Body of pancreas (tissue), 4 donors: ENCODE results near the gene PTDSS2. TPM values are rescaled to one million over a fixed set of nuclear protein-coding genes. Genes with fewer than 3 reads are reported as not detected.

Source experiments
- ATAC-seq: fragments of 150-250 bp; one replicate; pipeline ENCODE4 v1.9.1; 2016
- DNase-seq, 4 donors: peaks; one replicate each; pipeline ENCODE4 v3.0.0-alpha.2; 2019
- H3K27ac ChIP-seq, 4 donors: fragments of 200-600 bp; sonication (generic); 1 replicate in 3 of 4; 2 replicates in 1 of 4; pipeline versions ENCODE4 v1.5.1 to v1.6.1; 2016 to 2019; ENCODE audit warnings: mild to moderate bottlenecking in 1 of 4, mixed read lengths in 1 of 4, moderate library complexity in 1 of 4
- H3K27me3 ChIP-seq, 2 donors: fragments of 200-600 bp; sonication (generic); one replicate each; pipeline ENCODE4 v1.6.0; 2016; ENCODE audit warnings: mild to moderate bottlenecking in 1 of 2
- H3K36me3 ChIP-seq, 2 donors: fragments of 200-600 bp; sonication (generic); replicated peaks in 1 of 2; 2 replicates each; pipeline ENCODE4 v1.5.1; 2016; ENCODE audit warnings: low read depth in 2 of 2; ENCODE audit not compliant: insufficient read depth in 1 of 2
- H3K4me1 ChIP-seq: fragments of 200-600 bp; sonication (generic); one replicate; pipeline ENCODE4 v1.6.0; 2016
- H3K4me3 ChIP-seq, 2 donors: fragments of 200-600 bp; sonication (generic); 1 replicate in 1 of 2; 2 replicates in 1 of 2; pipeline ENCODE4 v1.5.1; 2016 to 2019
- H3K9me3 ChIP-seq, 3 donors: fragments of 200-600 bp; sonication (generic); 1 replicate in 2 of 3; 2 replicates in 1 of 3; pipeline ENCODE4 v1.5.1; 2016
- POLR2A ChIP-seq, 3 donors: fragments of 450-650 bp; IDR thresholded peaks; one replicate each; pipeline ENCODE4 v1.6.1; 2016; ENCODE audit warnings: antibody characterized with exemption in 3 of 3, mild to moderate bottlenecking in 2 of 3
- WGBS, 2 donors: methylation state at CpG; one replicate each; pipeline ENCODE4 v1.1.5; 2017; 5-methylcytosine and 5-hydroxymethylcytosine counted together
- intact Hi-C: fragments of 100-400 bp; cut with DNase I; formaldehyde crosslinking; loops from one replicate; pipeline ENCODE4 v1.15.1; 2023
- total RNA-seq, 2 donors: library from RNA; depleted of rRNA; stranded (reverse); fragments of >200 nt; gene quantifications; one replicate each; pipeline ENCODE4 v1.1.0, GENCODE V29; 2016
- TF ChIP-seq, protein P1 (sequence below), 7 experiments: fragments of 450-650 bp in 4 of 7; fragments of 200-600 bp in 3 of 7; sonication (generic) in 3 of 7; IDR thresholded peaks; one replicate each; pipeline ENCODE4 v1.5.1; 2016 to 2019; ENCODE audit warnings: antibody characterized with exemption in 7 of 7

Gene PTDSS2
- total RNA-seq, 2 donors from 2014 or later = 17.4 to 93.3 TPM

DNA sequence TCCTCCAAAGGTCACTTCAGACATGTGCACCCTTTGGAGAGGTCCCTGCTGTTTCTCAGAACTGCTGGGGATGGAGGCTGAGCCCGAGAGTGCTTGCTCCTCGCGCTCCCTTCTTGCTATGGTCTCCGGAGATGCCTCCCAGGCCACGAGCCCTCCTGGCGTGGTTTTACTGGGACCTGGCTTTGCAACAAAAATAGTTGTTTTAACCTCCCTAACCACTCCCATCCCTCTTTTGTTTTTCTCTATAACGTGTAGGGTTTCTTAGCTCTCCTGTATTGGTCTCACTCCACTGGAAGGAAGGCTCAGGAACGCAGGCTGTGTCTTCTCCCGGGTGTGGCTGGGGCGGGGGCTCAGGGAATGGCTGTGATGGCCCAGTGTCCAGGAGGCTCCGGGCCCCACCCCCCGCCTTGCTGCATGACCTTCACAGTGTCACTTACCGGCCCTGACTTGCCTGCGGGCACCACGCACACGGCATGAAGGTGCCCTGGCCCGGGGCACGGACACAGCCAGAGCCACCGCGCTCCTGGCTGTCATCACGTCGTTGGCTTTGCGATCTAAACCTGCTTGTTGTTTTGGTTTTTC, 5.6 kb downstream of the PTDSS2 start:
- WGBS, 2 donors = 84 to 85% methylated on average over 22 to 23 of the region's 23 CpGs
- Histone ChIP-seq H3K27me3 (no peaks in the 10 kb centered on the region), H3K4me3 (no peak overlapping the region), H3K9me3 (no peaks in the 10 kb centered on the region), H3K4me1 (peaks cover 15% of the 10 kb centered on the region), H3K36me3 (peaks cover 0 to 7% of the 10 kb centered on the region in 2 donors), H3K27ac (no peak overlapping the region)
- DNase-seq = no peak
- intact Hi-C loops = no loop called here
- TF ChIP-seq POLR2A (IDR thresholded peaks at IDR 0.05) = no peak
- TF ChIP-seq, protein P1, sequence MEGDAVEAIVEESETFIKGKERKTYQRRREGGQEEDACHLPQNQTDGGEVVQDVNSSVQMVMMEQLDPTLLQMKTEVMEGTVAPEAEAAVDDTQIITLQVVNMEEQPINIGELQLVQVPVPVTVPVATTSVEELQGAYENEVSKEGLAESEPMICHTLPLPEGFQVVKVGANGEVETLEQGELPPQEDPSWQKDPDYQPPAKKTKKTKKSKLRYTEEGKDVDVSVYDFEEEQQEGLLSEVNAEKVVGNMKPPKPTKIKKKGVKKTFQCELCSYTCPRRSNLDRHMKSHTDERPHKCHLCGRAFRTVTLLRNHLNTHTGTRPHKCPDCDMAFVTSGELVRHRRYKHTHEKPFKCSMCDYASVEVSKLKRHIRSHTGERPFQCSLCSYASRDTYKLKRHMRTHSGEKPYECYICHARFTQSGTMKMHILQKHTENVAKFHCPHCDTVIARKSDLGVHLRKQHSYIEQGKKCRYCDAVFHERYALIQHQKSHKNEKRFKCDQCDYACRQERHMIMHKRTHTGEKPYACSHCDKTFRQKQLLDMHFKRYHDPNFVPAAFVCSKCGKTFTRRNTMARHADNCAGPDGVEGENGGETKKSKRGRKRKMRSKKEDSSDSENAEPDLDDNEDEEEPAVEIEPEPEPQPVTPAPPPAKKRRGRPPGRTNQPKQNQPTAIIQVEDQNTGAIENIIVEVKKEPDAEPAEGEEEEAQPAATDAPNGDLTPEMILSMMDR (IDR thresholded peaks at IDR 0.05) = no peak
- no peak for ATAC-seq

DNA sequence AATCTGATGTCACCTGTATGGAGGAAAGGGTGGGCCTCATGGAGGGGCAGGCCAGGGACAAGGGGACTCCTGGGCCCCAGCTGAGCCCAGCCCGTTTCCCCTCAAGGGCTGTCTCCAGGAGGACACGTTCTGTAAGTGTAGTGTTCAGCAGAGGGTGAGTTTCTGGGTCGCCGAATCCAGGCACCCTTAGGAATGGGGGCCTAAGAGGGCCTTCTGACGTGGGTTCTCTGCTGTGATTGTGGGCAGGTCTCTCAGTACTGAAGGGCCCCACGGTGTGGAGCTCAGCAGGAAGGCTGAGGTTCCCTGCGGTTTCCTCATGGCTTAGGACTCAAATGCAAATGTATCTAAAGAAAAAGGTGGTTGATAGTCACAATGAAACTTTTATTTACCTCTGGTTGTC, 6.5 kb downstream of the PTDSS2 start:
- H3K4me3 ChIP-seq = no peak overlapping the region
- no peak for ATAC-seq

DNA sequence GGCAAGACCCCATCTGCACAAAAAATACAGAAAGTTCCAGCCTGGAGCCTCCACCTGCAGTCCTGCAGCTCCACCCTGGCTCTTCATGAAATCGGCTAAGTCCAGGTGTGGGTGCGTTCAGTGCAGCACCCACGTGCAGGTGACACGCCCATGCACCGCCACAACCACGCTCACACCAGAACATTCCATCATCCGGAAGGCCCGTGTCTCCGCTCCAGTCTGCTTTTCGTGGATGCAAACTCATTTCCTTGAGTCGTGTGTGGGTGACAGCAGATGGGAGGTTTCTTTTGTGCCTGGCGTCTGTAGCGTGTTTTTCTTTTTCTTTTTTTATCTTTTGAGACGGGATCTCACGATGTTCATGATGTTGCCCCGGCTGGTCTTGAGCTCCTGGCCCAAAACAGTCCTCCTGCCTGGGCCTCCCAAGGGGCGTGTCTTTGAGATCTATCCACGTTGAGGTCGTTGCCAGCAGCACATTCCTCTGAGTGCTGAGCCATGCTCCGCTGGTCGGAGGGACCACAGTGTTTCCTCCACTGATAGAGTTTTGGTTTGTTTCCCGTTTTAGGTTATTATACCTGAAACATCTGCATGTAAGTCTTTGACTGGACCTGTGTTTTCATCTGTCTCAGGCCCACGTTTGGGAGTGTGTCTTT, 7.2 kb downstream of the PTDSS2 start:
- TF ChIP-seq, protein P1 (IDR thresholded peaks at IDR 0.05) = no peak
- TF ChIP-seq POLR2A (IDR thresholded peaks at IDR 0.05) = no peak
- Histone ChIP-seq H3K27ac (no peak overlapping the region), H3K4me3 (no peak overlapping the region), H3K9me3 (no peaks in the 10 kb centered on the region), H3K4me1 (no peaks in the 10 kb centered on the region), H3K36me3 (peaks cover 0 to 7% of the 10 kb centered on the region in 2 donors), H3K27me3 (no peaks in the 10 kb centered on the region)
- WGBS, 2 donors = 67 to 84% methylated on average over 23 of the region's 23 CpGs
- no peak for DNase-seq
- intact Hi-C loops = no loop called here
- no peak for ATAC-seq

More for the DNA sequence above, 6.5 kb downstream of the PTDSS2 start:
- intact Hi-C loops = no loop called here
- Histone ChIP-seq H3K9me3 (no peaks in the 10 kb centered on the region), H3K4me1 (peaks cover 7% of the 10 kb centered on the region), H3K36me3 (peaks cover 0 to 7% of the 10 kb centered on the region in 2 donors), H3K27ac (no peak overlapping the region), H3K27me3 (no peaks in the 10 kb centered on the region)
- TF ChIP-seq POLR2A (IDR thresholded peaks at IDR 0.05) = no peak
- TF ChIP-seq, protein P1 (IDR thresholded peaks at IDR 0.05) = no peak
- 70 to 74% methylated on average over 5 to 7 of the region's 7 CpGs for WGBS, 2 donors
- no peak for DNase-seq

DNA sequence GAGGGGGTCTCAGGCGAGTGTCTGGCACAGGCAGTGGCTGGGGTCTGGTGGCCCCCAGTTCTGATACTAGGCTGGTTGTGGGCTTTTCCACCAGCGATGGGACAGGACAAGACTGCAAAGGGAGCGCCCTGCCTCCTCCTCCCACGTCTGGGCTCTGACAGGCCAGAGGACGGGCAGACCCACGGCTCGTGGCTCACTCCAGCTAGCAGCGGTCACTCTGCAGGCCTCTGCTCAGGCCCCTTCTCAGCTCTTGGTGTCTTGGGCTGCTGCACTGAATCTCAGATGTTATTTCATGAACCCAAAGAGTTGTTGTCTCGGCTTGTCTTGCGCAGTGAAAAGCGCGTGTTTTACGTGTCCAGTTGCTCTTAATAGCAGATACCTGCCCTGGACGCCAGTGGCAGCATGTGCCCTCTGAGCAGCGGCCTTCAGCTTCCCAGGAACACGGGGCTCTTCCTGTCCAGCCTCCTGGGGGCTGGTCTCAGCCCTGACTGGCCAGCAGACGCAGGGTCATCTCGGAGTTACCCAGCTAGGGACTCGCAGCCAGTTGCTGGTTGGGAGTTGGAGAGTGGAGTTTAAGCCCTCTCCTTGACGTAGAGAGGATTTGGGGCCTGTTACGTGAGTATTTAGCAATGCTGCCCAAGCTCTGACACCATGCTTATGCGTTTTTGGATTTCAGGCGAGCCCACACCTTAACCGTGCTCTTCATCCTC, 9.6 kb downstream of the PTDSS2 start:
- intact Hi-C loops = no loop called here
- TF ChIP-seq POLR2A (IDR thresholded peaks at IDR 0.05) = no peak
- TF ChIP-seq, protein P1 (IDR thresholded peaks at IDR 0.05) = no peak
- Histone ChIP-seq H3K9me3 (no peaks in the 10 kb centered on the region), H3K27ac (no peak overlapping the region), H3K36me3 (no peaks in the 10 kb centered on the region), H3K4me1 (no peaks in the 10 kb centered on the region), H3K4me3 (no peak overlapping the region), H3K27me3 (no peaks in the 10 kb centered on the region)
- no peak for DNase-seq
- ATAC-seq = no peak
- WGBS, 2 donors = 90 to 93% methylated on average over 19 to 23 of the region's 24 CpGs
